Cardiac septum (tissue), 1 donor: ENCODE data around the gene VEGFB. TPM values are rescaled to one million over a fixed set of nuclear protein-coding genes. Genes with fewer than 3 reads are reported as not detected.

Experiments
- DNase-seq: peaks from one replicate; pipeline ENCODE4 v3.0.0-alpha.2; 2020; ENCODE audit warnings: low spot score
- intact Hi-C: fragments of 100-400 bp; cut with DNase I; formaldehyde crosslinking; loops from one replicate; pipeline ENCODE4 v1.14.0; 2022
- total RNA-seq: library from RNA; stranded (reverse); fragmentation: NEBNext Ultra II Directional; extraction: Animal tissue kit (Norgen Biotek cat#: 25700); gene quantifications from one replicate; pipeline ENCODE4 v1.2.1, GENCODE V29; 2021
- donor health status: DM: no; HTN: no; CAD: no.

The VEGFB gene
- total RNA-seq, 1 donor from 2014 or later, result 261 TPM

GRCh38 chr11:64287676-64288352, 53.4 kb downstream of the VEGFB start:
- intact Hi-C loops, result no loop called here
- DNase-seq, result no peak

GRCh38 chr11:64288353-64288750, 54.0 kb downstream of the VEGFB start:
- intact Hi-C loops, result no loop called here
- no peak for DNase-seq

Other genes with a start within 250 kb of the VEGFB start
- 48.1 TPM for gene OTUB1, start 248.1 kb upstream of the VEGFB start, total RNA-seq
- 1.2 TPM for gene FLRT1, start 198.7 kb upstream of the VEGFB start, total RNA-seq
- 86.2 TPM for gene MACROD1, start 68.5 kb upstream of the VEGFB start, total RNA-seq
- gene STIP1, start 48.4 kb upstream of the VEGFB start, total RNA-seq, result 86.0 TPM
- 7.8 TPM for gene FERMT3, start 27.9 kb upstream of the VEGFB start, total RNA-seq
- gene TRPT1, start 8.4 kb upstream of the VEGFB start, total RNA-seq, result 49.7 TPM
- gene NUDT22, start 8.3 kb upstream of the VEGFB start, total RNA-seq, result 75.0 TPM
- gene DNAJC4, start 4.0 kb upstream of the VEGFB start, total RNA-seq, result 51.9 TPM
- 57.8 TPM for gene FKBP2, start 6.5 kb downstream of the VEGFB start, total RNA-seq
- 113 TPM for gene PPP1R14B, start 12.4 kb downstream of the VEGFB start, total RNA-seq
- 9.6 TPM for gene PLCB3, start 16.9 kb downstream of the VEGFB start, total RNA-seq
- gene BAD, start 50.1 kb downstream of the VEGFB start, total RNA-seq, result 45.9 TPM
- 37.7 TPM for gene GPR137, start 51.3 kb downstream of the VEGFB start, total RNA-seq
- not detected for gene KCNK4, start 56.7 kb downstream of the VEGFB start, total RNA-seq
- not detected for gene CATSPERZ, start 65.8 kb downstream of the VEGFB start, total RNA-seq
- 116 TPM for gene ESRRA, start 70.9 kb downstream of the VEGFB start, total RNA-seq
- 75.1 TPM for gene TRMT112, start 83.0 kb downstream of the VEGFB start, total RNA-seq
- 208 TPM for gene PRDX5, start 83.5 kb downstream of the VEGFB start, total RNA-seq
- gene CCDC88B, start 105.6 kb downstream of the VEGFB start, total RNA-seq, result 6.3 TPM
- gene RPS6KA4, start 124.6 kb downstream of the VEGFB start, total RNA-seq, result 15.4 TPM